Pancreas (tissue), 10 donors: ENCODE results near the gene PPP1R14B. TPM values are rescaled to one million over a fixed set of nuclear protein-coding genes. Genes with fewer than 3 reads are reported as not detected.

Experiments
- ATAC-seq, 4 donors: fragments of 200-7000 bp; cut with Tn5 transposase; one replicate each; pipeline versions ENCODE4 v1.8.0 to v1.9.1; 2020; ENCODE audit warnings: mild to moderate bottlenecking in 4 of 4, moderate library complexity in 4 of 4
- DNase-seq, 6 donors: peaks; one replicate each; pipeline ENCODE4 v3.0.0-alpha.2; 2020
- FAIRE-seq: peaks from 2 replicates; lab custom pipeline; 2012; peaks lifted over from hg19 to GRCh38; lab: Jason Lieb, UNC
- H3K27ac ChIP-seq, 4 donors: fragments of 200-600 bp; sonication (generic); 1 replicate in 3 of 4; 2 replicates in 1 of 4; pipeline versions ENCODE4 v1.5.0 to v1.8.0; 2020
- H3K27me3 ChIP-seq, 4 donors: fragments of 200-600 bp; one replicate each; pipeline ENCODE4 v1.8.0; 2021
- H3K36me3 ChIP-seq, 3 donors: fragments of 200-600 bp; sonication (generic) in 1 of 3; one replicate each; pipeline versions ENCODE4 v1.5.0 to v1.8.0; 2020 to 2021
- H3K4me1 ChIP-seq, 3 donors: fragments of 200-600 bp; one replicate each; pipeline ENCODE4 v1.8.0; 2021
- H3K4me3 ChIP-seq, 4 donors: fragments of 200-600 bp; sonication (generic) in 2 of 4; one replicate each; pipeline versions ENCODE4 v1.5.0 to v1.8.0; 2020 to 2021
- H3K9me3 ChIP-seq, 4 donors: fragments of 200-600 bp; one replicate each; pipeline ENCODE4 v1.8.0; 2021
- WGBS, 2 donors: extraction: QIAGEN DNeasy Blood & Tissue Kit; methylation state at CpG; one replicate each; pipeline ENCODE4 v1.1.7; 2013; 5-methylcytosine and 5-hydroxymethylcytosine counted together
- intact Hi-C, 3 donors: fragments of 100-400 bp; cut with DNase I; formaldehyde crosslinking; loops; one replicate each; pipeline versions ENCODE4 v1.11.1 to v1.14.2; 2022
- polyA plus RNA-seq, 2 donors: library from polyadenylated mRNA; stranded (reverse); fragments of 200-250 nt; gene quantifications; one replicate each; pipeline ENCODE4 v1.2.3, GENCODE V29; 2013
- total RNA-seq, 6 donors: library from RNA; stranded (reverse); fragmentation: NEBNext Ultra II Directional in 4 of 6; extraction: Animal tissue kit (Norgen Biotek cat#: 25700) in 4 of 6; gene quantifications; one replicate each; pipeline versions ENCODE4 v1.2.1 to v1.2.4, GENCODE V29; 2021 to 2023
- TF ChIP-seq, protein P1 (sequence below), 4 donors: fragments of 200-600 bp; sonication (generic) in 3 of 4; IDR thresholded peaks; one replicate each; pipeline versions ENCODE4 v1.5.0 to v1.8.0; 2021; ENCODE audit warnings: antibody characterized with exemption in 4 of 4
- donor health status: healthy with polysubstance abuse.
- donor health status: DM: no; HTN: no; CAD: no; lungs with moderate emphysema.
- donor health status: DM: no; HTN: no; CAD: no.
- donor health status: control.
- donor health status: control.
- donor health status: Bipolar disorder and iron deficiency.
- donor health status: DM: yes; HTN: yes; CAD: no.
- donor health status: DM: no; HTN: no; CAD: no.
- donor health status: DM: no; HTN: no; CAD: no.
- donor health status: DM: yes; HTN: yes; CAD: no.

The PPP1R14B gene
- total and polyA plus RNA-seq, 8 donors = 81.6 to 180 (median 119) TPM

DNA sequence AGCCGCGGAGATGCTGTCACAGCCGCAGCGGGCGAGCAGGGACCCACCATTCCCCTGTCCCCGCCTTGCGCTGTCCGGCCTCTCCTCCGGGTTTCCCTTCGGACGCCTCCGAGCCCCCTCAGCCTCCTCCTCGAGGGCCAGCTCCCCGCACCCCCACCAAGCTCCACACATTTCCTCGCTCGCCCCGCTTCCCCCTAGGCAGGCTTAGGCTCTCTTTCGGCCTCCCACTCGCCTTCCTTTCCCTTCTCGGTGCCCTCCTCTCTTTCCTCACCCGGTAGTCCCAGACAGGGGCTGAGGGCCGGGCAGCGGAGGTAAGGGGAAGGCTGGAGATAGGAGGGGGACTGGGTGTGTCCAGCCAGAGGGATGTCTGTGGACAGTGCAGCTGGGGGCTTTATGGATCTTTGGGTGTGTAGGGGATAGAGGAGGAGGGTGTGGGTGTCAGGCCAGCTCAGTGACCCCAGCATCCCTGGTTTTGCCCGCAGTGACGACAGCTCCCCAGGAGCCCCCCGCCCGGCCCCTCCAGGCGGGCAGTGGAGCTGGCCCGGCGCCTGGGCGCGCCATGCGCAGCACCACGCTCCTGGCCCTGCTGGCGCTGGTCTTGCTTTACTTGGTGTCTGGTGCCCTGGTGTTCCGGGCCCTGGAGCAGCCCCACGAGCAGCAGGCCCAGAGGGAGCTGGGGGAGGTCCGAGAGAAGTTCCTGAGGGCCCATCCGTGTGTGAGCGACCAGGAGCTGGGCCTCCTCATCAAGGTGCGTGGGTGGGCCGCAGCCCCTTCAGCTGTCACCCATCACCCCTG is 45.9 kb upstream of the PPP1R14B start:
- Histone ChIP-seq H3K4me3 (peak overlapping the region in 2 of 4 donors; percentile 18 to 44), H3K36me3 (no peaks in the 10 kb centered on the region), H3K27me3 (peaks cover 0 to 10% (median 5%) of the 10 kb centered on the region in 4 donors), H3K27ac (no peak overlapping the region), H3K9me3 (no peaks in the 10 kb centered on the region), H3K4me1 (peaks cover 0 to 11% (median 8%) of the 10 kb centered on the region in 3 donors)
- 47 to 57% methylated on average over 25 to 42 of the region's 42 CpGs for WGBS, 2 donors
- no peak for ATAC-seq
- intact Hi-C loops = loop anchor here in 2 of 3 donors (5.0 to 10.0 kb wide), 3 partner anchors 85 to 298 kb away; partner anchors contain the start of gene FERMT3 (in 2 of the 2)
- FAIRE-seq = no peak
- peak in 1 of 6 donors; percentile 80 for DNase-seq
- TF ChIP-seq, protein P1, sequence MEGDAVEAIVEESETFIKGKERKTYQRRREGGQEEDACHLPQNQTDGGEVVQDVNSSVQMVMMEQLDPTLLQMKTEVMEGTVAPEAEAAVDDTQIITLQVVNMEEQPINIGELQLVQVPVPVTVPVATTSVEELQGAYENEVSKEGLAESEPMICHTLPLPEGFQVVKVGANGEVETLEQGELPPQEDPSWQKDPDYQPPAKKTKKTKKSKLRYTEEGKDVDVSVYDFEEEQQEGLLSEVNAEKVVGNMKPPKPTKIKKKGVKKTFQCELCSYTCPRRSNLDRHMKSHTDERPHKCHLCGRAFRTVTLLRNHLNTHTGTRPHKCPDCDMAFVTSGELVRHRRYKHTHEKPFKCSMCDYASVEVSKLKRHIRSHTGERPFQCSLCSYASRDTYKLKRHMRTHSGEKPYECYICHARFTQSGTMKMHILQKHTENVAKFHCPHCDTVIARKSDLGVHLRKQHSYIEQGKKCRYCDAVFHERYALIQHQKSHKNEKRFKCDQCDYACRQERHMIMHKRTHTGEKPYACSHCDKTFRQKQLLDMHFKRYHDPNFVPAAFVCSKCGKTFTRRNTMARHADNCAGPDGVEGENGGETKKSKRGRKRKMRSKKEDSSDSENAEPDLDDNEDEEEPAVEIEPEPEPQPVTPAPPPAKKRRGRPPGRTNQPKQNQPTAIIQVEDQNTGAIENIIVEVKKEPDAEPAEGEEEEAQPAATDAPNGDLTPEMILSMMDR (IDR thresholded peaks at IDR 0.05) = no peak

DNA sequence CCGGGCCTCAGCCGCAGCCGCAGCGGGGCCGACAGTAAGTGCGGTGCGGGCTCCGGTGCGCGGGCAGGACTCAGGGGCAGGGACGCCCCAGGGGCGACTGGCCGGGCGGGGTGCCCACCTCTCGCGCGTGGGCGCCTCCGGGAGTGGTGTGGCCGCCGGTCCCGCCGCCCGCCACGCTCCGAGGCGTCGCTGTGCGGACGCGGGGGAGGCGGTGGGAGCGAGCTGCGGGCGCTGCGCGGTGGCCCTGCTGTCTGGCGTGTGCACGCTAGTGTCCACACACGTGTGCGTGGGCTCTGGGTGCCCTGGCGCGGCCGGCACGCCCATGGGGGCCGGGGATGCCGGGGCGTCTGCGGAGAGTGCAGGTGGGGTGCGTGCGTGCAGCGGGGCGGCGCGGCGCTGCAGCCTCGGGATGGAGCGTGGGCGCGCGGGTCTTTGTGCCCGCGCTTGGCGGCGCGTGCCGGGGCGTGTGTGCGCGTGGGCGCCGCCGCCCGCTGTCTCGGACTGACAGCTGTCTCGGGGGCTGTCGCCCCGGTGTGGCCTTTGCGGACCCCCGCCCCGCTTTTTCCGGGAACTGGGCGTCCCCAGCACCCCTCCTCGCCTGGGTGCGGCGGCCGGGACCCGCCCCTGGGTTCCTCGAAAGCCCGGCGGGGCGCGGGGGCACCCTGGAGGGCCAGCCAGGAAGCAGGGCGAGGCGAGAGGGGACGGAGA is 45.2 kb upstream of the PPP1R14B start:
- Histone ChIP-seq H3K27me3 (peaks cover 0 to 7% (median 2%) of the 10 kb centered on the region in 4 donors), H3K4me3 (peak overlapping the region in 2 of 4 donors; percentile 18 to 44), H3K4me1 (peaks cover 0 to 11% (median 8%) of the 10 kb centered on the region in 3 donors), H3K36me3 (no peaks in the 10 kb centered on the region), H3K9me3 (no peaks in the 10 kb centered on the region), H3K27ac (no peak overlapping the region)
- TF ChIP-seq, protein P1 (IDR thresholded peaks at IDR 0.05) = no peak
- ATAC-seq (peak in 1 of 4 donors; percentile 38), DNase-seq (peak in 1 of 6 donors; percentile 71), FAIRE-seq (no peak)
- intact Hi-C loops = loop anchor here in 2 of 3 donors (5.0 to 10.0 kb wide), 3 partner anchors 85 to 297 kb away; partner anchors contain the start of gene FERMT3 (in 2 of the 2)
- 1% methylated on average over 39 to 96 of the region's 96 CpGs for WGBS, 2 donors

DNA sequence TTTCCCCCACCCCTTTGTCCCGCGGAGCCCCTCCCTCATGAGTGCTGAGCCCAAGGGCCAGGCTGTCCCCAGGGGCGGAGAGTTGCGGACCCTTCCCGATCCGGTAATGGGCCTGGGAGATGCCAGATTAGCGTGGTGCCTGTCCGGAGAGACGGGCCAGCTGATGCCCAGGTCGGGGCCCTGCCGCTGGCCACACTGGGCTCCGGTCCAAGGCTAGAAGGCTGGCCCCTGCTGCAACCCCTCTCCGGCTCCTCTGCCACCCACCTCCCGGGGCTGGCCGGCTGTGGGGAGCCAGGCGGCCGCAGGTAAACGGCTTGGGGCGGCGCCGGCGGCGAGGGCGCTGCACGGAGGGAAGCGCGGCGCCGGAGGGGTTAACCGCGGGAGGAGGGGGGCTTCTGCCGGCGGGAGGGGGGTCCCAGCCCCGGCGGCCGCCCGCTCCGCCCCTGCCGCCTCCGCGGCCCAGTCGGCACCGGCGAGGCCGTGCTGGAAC is 44.6 kb upstream of the PPP1R14B start, which contains the start of gene KCNK4:
KCNK4 (plus strand) TSS at position 41 of the 490 bp plus-strand sequence. CDS start 1,717 bp downstream, outside the sequence.
- no peak within 1 kb of the TSS for H3K27ac ChIP-seq
- 6 to 7% methylated on average over 24 to 45 of the region's 45 CpGs for WGBS, 2 donors
- FAIRE-seq = no peak
- peak within 1 kb of the TSS in 2 of 4 donors; percentile 18 to 44 for H3K4me3 ChIP-seq
- peaks cover 2 to 16% (median 11%) of the 10 kb centered on the region in 3 donors for H3K4me1 ChIP-seq
- no peaks in the 10 kb centered on the region for H3K36me3 ChIP-seq
- no peak for ATAC-seq
- peaks cover 0 to 7% (median 1%) of the 10 kb centered on the region in 4 donors for H3K27me3 ChIP-seq
- no peaks in the 10 kb centered on the region for H3K9me3 ChIP-seq
- intact Hi-C loops = loop anchor here in 2 of 3 donors (5.0 to 10.0 kb wide), 3 partner anchors 84 to 297 kb away; partner anchors contain the start of gene FERMT3 (in 2 of the 2)
- DNase-seq = peak in 2 of 6 donors; percentile 46 to 75
- TF ChIP-seq, protein P1 (IDR thresholded peaks at IDR 0.05) = no peak

DNA sequence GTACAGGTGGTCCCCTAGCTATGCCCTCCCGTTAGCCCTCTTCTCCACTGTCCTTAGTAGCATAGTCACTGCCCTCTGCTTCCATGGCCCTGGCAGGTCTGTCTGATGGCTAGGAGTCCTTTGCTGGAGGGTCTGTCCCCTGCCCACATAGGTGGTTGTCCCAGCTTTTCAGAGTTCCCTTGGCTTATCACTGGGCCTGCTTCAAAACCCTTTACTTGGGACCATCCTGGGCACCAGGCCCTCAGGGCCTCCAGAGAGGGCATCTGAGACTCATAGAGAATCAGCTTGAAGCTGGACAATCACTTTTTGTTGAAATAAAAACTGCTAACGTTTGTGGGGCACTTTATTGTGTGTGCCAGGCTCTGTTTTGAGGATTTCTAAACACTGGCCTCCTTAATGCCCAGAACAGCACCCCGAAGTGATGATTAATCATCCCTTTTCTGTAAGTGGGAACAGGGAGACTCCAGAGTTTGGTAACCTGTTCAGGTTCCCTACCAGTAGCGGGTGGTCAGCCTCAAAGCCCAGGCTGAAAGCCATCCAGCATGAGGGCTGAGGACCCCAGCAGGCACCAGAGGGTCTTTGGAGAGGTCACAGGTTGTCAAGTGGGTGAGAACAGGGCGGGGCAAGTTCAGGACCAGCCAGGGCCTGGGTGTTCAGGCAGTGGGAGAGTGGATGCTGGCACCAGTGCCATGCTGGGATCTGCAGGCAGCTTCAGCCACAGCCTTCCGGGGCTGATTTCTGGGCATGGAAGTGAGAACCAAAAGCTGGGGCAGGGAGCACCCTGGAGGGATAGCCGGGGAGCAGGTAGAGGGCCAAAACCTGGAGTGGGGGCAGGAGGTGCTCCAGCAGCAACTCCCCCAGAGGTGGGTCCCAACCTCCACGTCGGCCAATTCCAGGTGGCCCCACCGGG is 43.9 kb upstream of the PPP1R14B start:
- intact Hi-C loops = loop anchor here in 2 of 3 donors (5.0 to 10.0 kb wide), 3 partner anchors 83 to 296 kb away; partner anchors contain the start of gene FERMT3 (in 2 of the 2)
- no peak for FAIRE-seq
- Histone ChIP-seq H3K4me3 (no peak overlapping the region), H3K27me3 (peaks cover 0 to 7% (median 1%) of the 10 kb centered on the region in 4 donors), H3K27ac (no peak overlapping the region), H3K9me3 (no peaks in the 10 kb centered on the region), H3K36me3 (no peaks in the 10 kb centered on the region), H3K4me1 (peaks cover 6 to 19% (median 16%) of the 10 kb centered on the region in 3 donors)
- ATAC-seq = no peak
- DNase-seq = no peak
- WGBS, 2 donors = 54 to 63% methylated on average over 10 of the region's 10 CpGs
- TF ChIP-seq, protein P1 (IDR thresholded peaks at IDR 0.05) = no peak
